ENCODE data around the gene CCDC12. TPM values are rescaled to one million over a fixed set of nuclear protein-coding genes. Genes with fewer than 3 reads are reported as not detected.

CCDC12 gene
- total and polyA plus RNA-seq, 2 of the 13 experiments (the other 11 are each of a cell fraction or from before 2014, with no cell fraction given): 30.1 to 49.5 TPM

DNA sequence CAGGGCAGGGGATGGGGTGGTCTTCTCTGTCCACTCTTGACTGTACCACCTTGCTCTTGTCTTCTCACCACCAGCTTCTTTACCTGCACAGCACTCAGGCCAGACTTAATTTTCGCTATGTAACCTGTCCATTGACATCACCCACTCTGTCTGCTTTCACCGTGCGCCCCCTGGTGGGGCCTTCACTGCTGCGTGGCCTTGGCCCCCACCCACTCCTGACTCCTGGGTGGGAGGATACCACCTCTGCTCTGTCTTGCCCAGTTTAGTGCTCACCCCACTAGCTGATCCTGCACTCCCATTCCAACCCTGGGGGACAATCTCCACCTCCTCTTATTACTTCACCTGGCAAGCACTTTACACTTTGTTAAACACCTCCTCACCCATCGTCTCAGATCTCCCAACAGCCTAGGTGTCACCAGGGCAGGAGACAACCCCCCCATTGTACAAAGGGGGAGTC lies 81.3 kb downstream of the CCDC12 start (continued):
- TF ChIP-seq, protein P1, sequence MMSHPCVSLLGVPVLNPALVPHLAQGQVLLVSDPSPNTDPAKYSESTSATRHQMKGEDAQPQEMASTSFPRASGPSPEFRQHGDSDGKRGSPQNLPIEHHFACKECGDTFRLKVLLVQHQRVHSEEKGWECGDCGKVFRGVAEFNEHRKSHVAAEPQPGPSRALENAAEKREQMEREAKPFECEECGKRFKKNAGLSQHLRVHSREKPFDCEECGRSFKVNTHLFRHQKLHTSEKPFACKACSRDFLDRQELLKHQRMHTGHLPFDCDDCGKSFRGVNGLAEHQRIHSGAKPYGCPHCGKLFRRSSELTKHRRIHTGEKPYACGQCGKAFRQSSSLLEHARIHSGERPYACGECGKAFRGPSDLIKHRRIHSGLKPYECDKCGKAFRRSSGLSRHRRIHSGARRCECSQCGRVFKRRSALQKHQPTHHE (CRISPR knock-in tag; IDR thresholded peaks at IDR 0.05; ENCODE audit: borderline replicate concordance): no peak
- no peak for TF ChIP-seq ELF4 (CRISPR knock-in tag; IDR thresholded peaks at IDR 0.05; ENCODE audit: borderline replicate concordance)
- no peak for TF ChIP-seq ZNF746 (CRISPR knock-in tag; IDR thresholded peaks at IDR 0.05)
- TF ChIP-seq MTA1 (CRISPR knock-in tag; IDR thresholded peaks at IDR 0.05; ENCODE audit: borderline replicate concordance): no peak
- no peak for TF ChIP-seq ZSCAN12 (CRISPR knock-in tag; IDR thresholded peaks at IDR 0.05)

GRCh38 chr3:46894256-46894655 lies 82.3 kb downstream of the CCDC12 start:
- H3K79me2 ChIP-seq (ENCODE audit: insufficient read depth, low read length): no peaks in the 10 kb centered on the region
- peaks cover 6 to 47% of the 10 kb centered on the region in 2 experiments; a peak in 4 of 5 replicates for H3K27me3 ChIP-seq (ENCODE audit: control insufficient read depth in 1 of 2, insufficient read depth in 2 of 2, low read length in 2 of 2)
- in situ Hi-C loops (cut with HindIII; ENCODE audit: extremely low pct_ligation_motif_present, low pct_unique_long_range_greater_than_20kb): no loop called here
- 30% methylated on average over 3 of the region's 6 CpGs for WGBS (ENCODE audit: low lambda C conversion rate)
- H3K36me3 ChIP-seq (replicated peaks in 1 of 2; ENCODE audit: control insufficient read depth in 1 of 2, insufficient read depth in 2 of 2, low read length in 2 of 2): no peaks in the 10 kb centered on the region
- intact Hi-C loops (cut with micrococcal nuclease; ENCODE audit: unreplicated experiment): loop anchor here (2.0 kb wide), 1 partner anchor 27 kb away; no protein-coding TSS in a partner anchor
- no peak overlapping the region for H2AFZ ChIP-seq (ENCODE audit: low read length)
- H3K4me2 ChIP-seq (ENCODE audit: low read depth, low read length): no peak overlapping the region
- CTCF ChIA-PET (ENCODE audit: low intra/inter-chr PET ratio, low total read pairs): interaction anchor here (2.5 to 3.5 kb wide), 2 partner anchors 28 to 189 kb away, joined by 18 to 39 read pairs; no protein-coding TSS in a partner anchor
- FAIRE-seq: no peak
- no peak overlapping the region for H3K9ac ChIP-seq (ENCODE audit: insufficient read depth, low read depth, low read length)
- H3K9me3 ChIP-seq (ENCODE audit: low read length): no peaks in the 10 kb centered on the region
- POLR2A ChIA-PET: no interaction called here
- ATAC-seq: no peak
- BruUV-seq (replicated peaks): no TSS peak
- H3K4me3 ChIP-seq (replicated peaks in 1 of 3; ENCODE audit: insufficient read depth in 1 of 3, low read depth in 2 of 3, low read length in 3 of 3): no peak overlapping the region
- no peaks in the 10 kb centered on the region for H4K20me1 ChIP-seq (ENCODE audit: insufficient read depth, low read length)
- H3K27ac ChIP-seq (ENCODE audit: extremely low read length, insufficient read depth, low read length): no peak overlapping the region
- H3K4me1 ChIP-seq (ENCODE audit: insufficient read depth, low read length): peaks cover 13% of the 10 kb centered on the region
- DNase-seq (ENCODE audit: low spot score): no peak
- TF ChIP-seq ZNF362 (CRISPR knock-in tag; IDR thresholded peaks at IDR 0.05; ENCODE audit: borderline replicate concordance): no peak
- TF ChIP-seq KLF6 (CRISPR knock-in tag; IDR thresholded peaks at IDR 0.05): no peak
- TF ChIP-seq ATF7 (IDR thresholded peaks at IDR 0.05): no peak
- TF ChIP-seq ATF7 (CRISPR knock-in tag; IDR thresholded peaks at IDR 0.05): no peak
- no peak for TF ChIP-seq USF2 (IDR thresholded peaks at IDR 0.05; ENCODE audit: low read depth, low read length)
- no peak for TF ChIP-seq USF2 (CRISPR knock-in tag; IDR thresholded peaks at IDR 0.05; ENCODE audit: borderline replicate concordance)
- no peak for TF ChIP-seq ZFP91 (CRISPR knock-in tag; IDR thresholded peaks at IDR 0.05; ENCODE audit: borderline replicate concordance)
- TF ChIP-seq NAIF1 (CRISPR knock-in tag; IDR thresholded peaks at IDR 0.05; ENCODE audit: borderline replicate concordance): no peak
- TF ChIP-seq SMAD9 (CRISPR knock-in tag; IDR thresholded peaks at IDR 0.05): no peak
- TF ChIP-seq FOXA3 (CRISPR knock-in tag; IDR thresholded peaks at IDR 0.05): no peak
- TF ChIP-seq, protein P2, sequence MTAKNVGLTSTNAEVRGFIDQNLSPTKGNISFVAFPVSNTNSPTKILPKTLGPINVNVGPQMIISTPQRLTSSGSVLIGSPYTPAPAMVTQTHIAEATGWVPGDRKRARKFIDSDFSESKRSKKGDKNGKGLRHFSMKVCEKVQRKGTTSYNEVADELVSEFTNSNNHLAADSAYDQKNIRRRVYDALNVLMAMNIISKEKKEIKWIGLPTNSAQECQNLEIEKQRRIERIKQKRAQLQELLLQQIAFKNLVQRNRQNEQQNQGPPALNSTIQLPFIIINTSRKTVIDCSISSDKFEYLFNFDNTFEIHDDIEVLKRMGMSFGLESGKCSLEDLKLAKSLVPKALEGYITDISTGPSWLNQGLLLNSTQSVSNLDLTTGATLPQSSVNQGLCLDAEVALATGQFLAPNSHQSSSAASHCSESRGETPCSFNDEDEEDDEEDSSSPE (CRISPR knock-in tag; IDR thresholded peaks at IDR 0.05): no peak
- TF ChIP-seq MAFG (CRISPR knock-in tag; IDR thresholded peaks at IDR 0.05): no peak
